Natural killer cell (primary cell): ENCODE results near the gene ZDHHC14. TPM values are rescaled to one million over a fixed set of nuclear protein-coding genes. Genes with fewer than 3 reads are reported as not detected.

Experiments used
- ATAC-seq, 3 donors: fragments of 150-1000 bp in 2 of 3; fragments of 200-7000 bp in 1 of 3; cut with Tn5 transposase; 1 replicate in 1 of 3; 2 replicates in 2 of 3; pipeline ENCODE4 v1.10.0; 2021; ENCODE audit warnings: mild to moderate bottlenecking in 2 of 3, moderate library complexity in 2 of 3
- DNase-seq, 2 donors: peaks; one replicate each; pipeline versions ENCODE4 v3.0.0 to v3.0.0-alpha.2; 2013 to 2021; ENCODE audit warnings: mixed read lengths in 1 of 2
- H3K27ac ChIP-seq: one replicate; pipeline ENCODE4 v1.5.1; 2013; ENCODE audit warnings: mild to moderate bottlenecking, low read length
- H3K27me3 ChIP-seq: one replicate; pipeline ENCODE4 v1.6.1; 2013; ENCODE audit warnings: low read length; ENCODE audit not compliant: control insufficient read depth, insufficient read depth
- H3K36me3 ChIP-seq: one replicate; pipeline ENCODE4 v1.6.1; 2013; ENCODE audit warnings: low read length; ENCODE audit not compliant: control insufficient read depth, insufficient read depth
- H3K4me1 ChIP-seq: one replicate; pipeline ENCODE4 v1.6.1; 2013; ENCODE audit warnings: low read length; ENCODE audit not compliant: control insufficient read depth, insufficient read depth
- H3K4me3 ChIP-seq: one replicate; pipeline ENCODE4 v1.5.1; 2013; ENCODE audit warnings: low read length
- H3K9me3 ChIP-seq: one replicate; pipeline ENCODE4 v1.6.1; 2013; ENCODE audit warnings: low read length; ENCODE audit not compliant: control insufficient read depth, insufficient read depth
- H3K27ac Mint-ChIP-seq, 2 donors: one replicate each; pipeline ENCODE4 v1.8.0; 2022; ENCODE audit warnings: mild to moderate bottlenecking in 2 of 2, mixed read lengths in 2 of 2, moderate library complexity in 1 of 2
- H3K27me3 Mint-ChIP-seq, 2 donors: one replicate each; pipeline ENCODE4 v1.8.0; 2022; ENCODE audit warnings: low read depth in 2 of 2, mixed read lengths in 2 of 2
- H3K36me3 Mint-ChIP-seq: one replicate; pipeline ENCODE4 v1.8.0; 2022; ENCODE audit warnings: mixed read lengths
- H3K4me1 Mint-ChIP-seq, 2 donors: one replicate each; pipeline ENCODE4 v1.8.0; 2022; ENCODE audit warnings: mixed read lengths in 2 of 2
- H3K4me3 Mint-ChIP-seq: one replicate; pipeline ENCODE4 v1.8.0; 2022; ENCODE audit warnings: mild to moderate bottlenecking, moderate library complexity, mixed read lengths
- H3K9me3 Mint-ChIP-seq, 2 donors: one replicate each; pipeline ENCODE4 v1.8.0; 2022; ENCODE audit warnings: mixed read lengths in 2 of 2
- WGBS: methylation state at CpG from one replicate; pipeline ENCODE4 v1.1.7; 2013; ENCODE audit warnings: missing lambda C conversion rate; ENCODE audit not compliant: insufficient coverage; 5-methylcytosine and 5-hydroxymethylcytosine counted together
- intact Hi-C: fragments of 100-400 bp; cut with micrococcal nuclease; formaldehyde crosslinking; loops from one replicate; pipeline ENCODE4 v1.14.2; 2022
- total RNA-seq, 4 donors: library from RNA; stranded (reverse); fragments of 120-200 nt in 1 of 4; gene quantifications; one replicate each; pipeline versions ENCODE4 v1.2.3 to v1.2.4, GENCODE V29; 2013 to 2022
- TF ChIP-seq, protein P1 (sequence below): fragments of 200-600 bp; IDR thresholded peaks from one replicate; pipeline ENCODE4 v1.8.0; 2022; ENCODE audit warnings: antibody characterized with exemption

ZDHHC14 gene
- total RNA-seq, 3 donors from 2014 or later (not counting 1 experiment from before 2014, with no cell fraction given): 6.7 to 11.3 (median 10.6) TPM

DNA sequence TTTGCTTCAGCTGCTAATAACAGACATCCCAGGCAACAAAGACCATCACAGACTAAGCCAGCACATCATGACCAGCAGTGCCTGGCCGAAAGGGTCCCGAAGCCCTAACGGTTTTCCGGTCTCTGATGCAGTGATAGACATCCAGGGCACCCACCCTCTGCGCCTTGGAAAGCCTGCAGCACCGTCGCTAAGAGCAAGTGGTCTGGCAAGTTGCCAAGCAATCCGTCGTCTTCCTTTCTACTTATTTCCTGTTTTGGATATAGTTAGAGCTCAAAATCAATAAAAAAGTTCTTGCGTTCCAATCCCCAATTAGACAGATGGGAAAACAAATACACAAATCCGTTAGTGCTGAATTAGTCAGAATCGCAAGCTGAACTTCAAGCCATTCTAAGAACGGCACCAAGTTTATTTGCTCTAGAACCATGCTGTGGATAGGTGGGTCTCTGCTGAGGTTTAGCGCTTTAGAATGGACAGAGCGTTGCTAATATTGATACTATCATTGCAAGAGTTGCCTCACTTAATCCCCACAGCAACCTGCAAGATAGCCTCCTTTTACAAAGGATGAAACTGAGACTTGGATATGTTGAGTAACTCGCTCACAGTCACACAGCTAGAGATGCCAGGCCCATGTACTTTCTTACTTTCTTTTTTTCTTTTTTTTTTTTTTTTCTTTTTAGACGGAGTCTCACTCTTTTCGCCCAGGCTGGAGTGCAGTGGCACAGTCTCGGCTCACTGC, 278.7 kb downstream of the ZDHHC14 start:
- Mint-ChIP-seq H3K4me3 (no peak overlapping the region), H3K4me1 (no peaks in the 10 kb centered on the region), H3K27me3 (no peaks in the 10 kb centered on the region), H3K27ac (no peak overlapping the region), H3K36me3 (no peaks in the 10 kb centered on the region), H3K9me3 (no peaks in the 10 kb centered on the region)
- 75% methylated on average over 19 of the region's 19 CpGs for WGBS
- no peaks in the 10 kb centered on the region for H3K4me1 ChIP-seq
- no peaks in the 10 kb centered on the region for H3K9me3 ChIP-seq
- H3K4me3 ChIP-seq: no peak overlapping the region
- H3K27me3 ChIP-seq: no peaks in the 10 kb centered on the region
- DNase-seq (no peak), ATAC-seq (no peak)
- peaks cover 4% of the 10 kb centered on the region for H3K36me3 ChIP-seq
- intact Hi-C loops: no loop called here
- no peak overlapping the region for H3K27ac ChIP-seq
- TF ChIP-seq, protein P1, sequence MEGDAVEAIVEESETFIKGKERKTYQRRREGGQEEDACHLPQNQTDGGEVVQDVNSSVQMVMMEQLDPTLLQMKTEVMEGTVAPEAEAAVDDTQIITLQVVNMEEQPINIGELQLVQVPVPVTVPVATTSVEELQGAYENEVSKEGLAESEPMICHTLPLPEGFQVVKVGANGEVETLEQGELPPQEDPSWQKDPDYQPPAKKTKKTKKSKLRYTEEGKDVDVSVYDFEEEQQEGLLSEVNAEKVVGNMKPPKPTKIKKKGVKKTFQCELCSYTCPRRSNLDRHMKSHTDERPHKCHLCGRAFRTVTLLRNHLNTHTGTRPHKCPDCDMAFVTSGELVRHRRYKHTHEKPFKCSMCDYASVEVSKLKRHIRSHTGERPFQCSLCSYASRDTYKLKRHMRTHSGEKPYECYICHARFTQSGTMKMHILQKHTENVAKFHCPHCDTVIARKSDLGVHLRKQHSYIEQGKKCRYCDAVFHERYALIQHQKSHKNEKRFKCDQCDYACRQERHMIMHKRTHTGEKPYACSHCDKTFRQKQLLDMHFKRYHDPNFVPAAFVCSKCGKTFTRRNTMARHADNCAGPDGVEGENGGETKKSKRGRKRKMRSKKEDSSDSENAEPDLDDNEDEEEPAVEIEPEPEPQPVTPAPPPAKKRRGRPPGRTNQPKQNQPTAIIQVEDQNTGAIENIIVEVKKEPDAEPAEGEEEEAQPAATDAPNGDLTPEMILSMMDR: no peak

DNA sequence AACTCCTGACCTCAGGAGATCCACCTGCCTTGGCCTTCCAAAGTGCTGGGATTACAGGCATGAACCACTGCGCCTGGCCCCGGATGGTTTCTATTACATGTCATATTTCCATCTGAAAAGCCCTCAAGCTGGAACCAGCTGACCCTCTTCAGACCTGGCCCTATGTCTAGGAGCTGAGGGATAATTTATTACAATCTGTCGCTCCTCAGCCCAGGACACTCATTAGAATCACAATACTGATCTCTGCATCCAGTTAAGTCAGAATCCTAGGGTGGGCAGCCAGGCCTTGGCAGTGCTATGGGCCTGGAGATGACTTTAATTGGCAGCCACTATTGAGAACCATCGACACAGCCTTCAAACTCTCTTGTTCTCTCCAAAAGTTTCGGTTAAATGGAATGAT, 279.4 kb downstream of the ZDHHC14 start:
- H3K4me3 Mint-ChIP-seq: no peak overlapping the region
- H3K9me3 Mint-ChIP-seq: no peaks in the 10 kb centered on the region
- H3K27ac Mint-ChIP-seq: no peak overlapping the region
- Histone ChIP-seq H3K36me3 (peaks cover 4% of the 10 kb centered on the region), H3K27ac (no peak overlapping the region), H3K4me3 (no peak overlapping the region), H3K27me3 (no peaks in the 10 kb centered on the region), H3K4me1 (no peaks in the 10 kb centered on the region), H3K9me3 (no peaks in the 10 kb centered on the region)
- H3K36me3 Mint-ChIP-seq: no peaks in the 10 kb centered on the region
- H3K4me1 Mint-ChIP-seq: no peaks in the 10 kb centered on the region
- no peak for DNase-seq
- WGBS: 99% methylated on average over 5 of the region's 5 CpGs
- intact Hi-C loops: no loop called here
- ATAC-seq: no peak
- no peaks in the 10 kb centered on the region for H3K27me3 Mint-ChIP-seq
- TF ChIP-seq, protein P1: no peak

DNA sequence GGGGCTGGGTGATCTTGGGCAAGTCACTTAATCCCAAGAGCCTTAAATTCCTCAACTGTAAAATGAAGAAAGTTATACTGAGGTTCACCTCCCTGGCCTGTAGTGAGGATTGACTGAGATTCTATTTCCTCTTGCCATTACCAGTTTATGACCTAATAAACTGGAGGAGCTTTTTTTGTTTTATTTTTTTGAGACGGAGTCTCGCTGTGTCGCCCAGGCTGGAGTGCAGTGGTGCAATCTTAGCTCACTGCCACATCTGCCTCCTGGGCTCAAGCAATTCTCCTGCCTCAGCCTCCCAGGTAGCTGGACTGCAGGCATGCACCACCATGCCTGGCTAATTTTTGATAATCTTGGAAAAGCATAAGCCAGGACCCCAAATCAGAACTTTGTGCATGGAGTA, 280.7 kb downstream of the ZDHHC14 start:
- TF ChIP-seq, protein P1: no peak
- 100% methylated on average over 3 of the region's 3 CpGs for WGBS
- Histone ChIP-seq H3K9me3 (no peaks in the 10 kb centered on the region), H3K4me3 (no peak overlapping the region), H3K27me3 (no peaks in the 10 kb centered on the region), H3K27ac (no peak overlapping the region), H3K36me3 (peaks cover 4% of the 10 kb centered on the region), H3K4me1 (no peaks in the 10 kb centered on the region)
- DNase-seq: no peak
- no peak for ATAC-seq
- no peak overlapping the region for H3K27ac Mint-ChIP-seq
- no peak overlapping the region for H3K4me3 Mint-ChIP-seq
- H3K27me3 Mint-ChIP-seq: no peaks in the 10 kb centered on the region
- intact Hi-C loops: no loop called here
- no peaks in the 10 kb centered on the region for H3K36me3 Mint-ChIP-seq
- H3K4me1 Mint-ChIP-seq: no peaks in the 10 kb centered on the region
- H3K9me3 Mint-ChIP-seq: no peaks in the 10 kb centered on the region

DNA sequence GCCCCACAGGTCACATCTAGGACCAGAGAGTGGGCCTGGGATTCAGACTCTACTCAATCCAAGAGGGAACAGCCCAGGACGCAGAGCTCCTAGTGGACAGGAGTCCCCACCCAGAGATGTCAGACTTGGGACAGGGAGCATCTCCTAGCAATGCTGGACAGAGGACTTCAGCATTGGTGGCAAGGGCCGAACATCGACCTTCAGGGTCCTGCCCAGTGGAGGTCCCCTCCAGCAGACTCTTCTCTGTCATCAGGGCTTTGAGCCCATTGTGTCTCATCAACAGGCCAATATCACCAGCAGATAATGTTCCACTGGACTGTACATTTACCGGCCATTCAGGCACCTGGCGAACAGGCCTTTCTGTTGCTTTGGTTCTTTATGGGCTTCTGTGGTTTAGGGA, 282.3 kb downstream of the ZDHHC14 start:
- H3K4me1 Mint-ChIP-seq: peaks cover 6% of the 10 kb centered on the region in 2 donors
- Histone ChIP-seq H3K4me1 (no peaks in the 10 kb centered on the region), H3K4me3 (no peak overlapping the region), H3K27me3 (no peaks in the 10 kb centered on the region), H3K9me3 (no peaks in the 10 kb centered on the region), H3K27ac (no peak overlapping the region), H3K36me3 (peaks cover 1% of the 10 kb centered on the region)
- ATAC-seq (no peak), DNase-seq (no peak)
- H3K36me3 Mint-ChIP-seq: no peaks in the 10 kb centered on the region
- H3K27me3 Mint-ChIP-seq: peaks cover 0 to 4% of the 10 kb centered on the region in 2 donors
- no peak overlapping the region for H3K4me3 Mint-ChIP-seq
- intact Hi-C loops: no loop called here
- TF ChIP-seq, protein P1: no peak
- no peaks in the 10 kb centered on the region for H3K9me3 Mint-ChIP-seq
- WGBS: over 99% methylated on average over 5 of the region's 5 CpGs
- H3K27ac Mint-ChIP-seq: no peak overlapping the region
